GM10266 (cell line): ENCODE results near the gene BMP6.
"Not testable (repeated sequence)": the region's sequence is repeated elsewhere in the genome, so short reads cannot be mapped to it uniquely, and the experiment has no call there.

ENCODE experiments used
- DNase-seq: peaks from one replicate; pipeline ENCODE4 v3.0.0; 2012; ENCODE audit errors: extremely low spot score
- CTCF ChIP-seq: IDR thresholded peaks from 2 replicates; pipeline ENCODE4 v1.5.1; 2012; ENCODE audit warnings: mild to moderate bottlenecking, low read depth; ENCODE audit not compliant: control insufficient read depth, insufficient read depth; ENCODE audit errors: missing control alignments

Gene BMP6

DNA sequence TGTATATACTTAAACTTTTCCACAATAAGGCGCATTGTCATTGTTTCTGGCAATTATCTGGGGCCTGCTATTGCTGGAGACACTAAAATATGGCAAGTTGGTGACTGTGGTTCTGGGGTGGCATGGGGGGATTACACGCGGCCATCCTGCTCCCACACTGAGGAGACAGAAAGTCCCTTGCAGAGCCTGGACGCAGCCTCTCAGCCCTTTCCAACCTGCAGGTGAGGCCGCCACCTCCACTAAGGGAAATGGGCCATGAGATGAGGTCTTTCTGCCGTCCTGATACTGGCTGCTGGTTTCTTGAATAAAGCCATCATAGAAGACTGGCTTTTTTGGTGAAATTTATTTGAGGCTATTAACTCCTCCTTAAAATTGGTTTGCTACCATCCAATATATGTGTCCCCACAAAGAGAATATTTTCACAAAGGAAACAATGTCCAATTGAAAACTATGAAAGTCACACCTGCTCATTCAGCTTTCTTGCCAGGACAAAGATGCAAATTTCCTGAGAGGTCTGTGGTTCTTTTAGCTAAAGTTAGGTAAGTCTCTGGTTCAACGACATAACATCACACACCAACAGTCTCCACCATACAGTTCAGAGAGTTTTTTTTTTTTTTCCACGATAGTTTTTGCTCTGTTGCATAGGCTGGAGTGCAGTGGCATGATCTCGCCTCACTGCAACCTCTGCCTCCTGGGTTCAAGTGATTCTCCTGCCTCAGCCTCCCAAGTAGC lies 171.7 kb downstream of the BMP6 start:
- DNase-seq = peak; percentile 44
- no peak for TF ChIP-seq CTCF

DNA sequence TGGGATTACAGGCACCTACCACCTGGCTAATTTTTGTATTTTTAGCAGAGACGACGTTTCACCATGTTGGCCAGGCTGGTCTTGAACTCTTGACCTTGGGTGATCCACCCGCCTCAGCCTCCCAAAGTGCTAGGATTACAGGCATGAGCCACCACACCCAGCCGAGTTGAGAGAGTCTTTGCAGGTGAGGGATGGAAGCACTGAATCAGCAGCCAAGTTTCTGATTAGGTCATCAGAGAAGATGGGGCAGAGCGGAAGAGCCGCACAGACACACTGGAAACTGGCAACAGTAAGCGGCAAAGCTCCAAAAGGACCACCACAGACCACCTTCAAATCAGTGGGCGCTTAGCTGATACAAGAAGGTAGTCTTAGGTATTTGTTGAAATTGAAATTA lies 172.3 kb downstream of the BMP6 start:
- not testable (repeated sequence) for DNase-seq

GRCh38 chr6:7899101-7899888 lies 173.4 kb downstream of the BMP6 start:
- no peak for DNase-seq
- peak; percentile 52 for TF ChIP-seq CTCF

DNA sequence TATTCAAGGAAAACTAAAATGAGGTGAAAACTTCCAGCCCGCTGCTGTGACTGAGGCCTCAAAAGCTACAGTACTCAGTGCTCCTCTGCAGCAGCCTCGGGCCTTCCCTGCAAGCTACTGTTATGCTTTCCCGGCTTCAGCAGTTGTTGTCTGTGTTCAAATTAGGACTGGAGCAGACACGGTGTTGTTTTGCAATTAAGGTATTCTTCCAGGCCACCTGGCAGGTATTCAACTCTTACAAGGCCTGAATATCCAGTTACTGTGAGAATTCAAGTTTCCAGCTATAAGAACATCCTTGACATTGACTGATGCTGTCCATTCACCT lies 174.0 kb downstream of the BMP6 start:
- no peak for TF ChIP-seq CTCF
- no peak for DNase-seq

GRCh38 chr6:7900621-7901020 lies 174.7 kb downstream of the BMP6 start:
- TF ChIP-seq CTCF = no peak
- no peak for DNase-seq

- no peak for DNase-seq
- TF ChIP-seq CTCF = no peak
These were observed 175.2 kb downstream of the BMP6 start for GRCh38 chr6:7901056-7901455.

GRCh38 chr6:7901780-7902179 lies 175.9 kb downstream of the BMP6 start:
- TF ChIP-seq CTCF = no peak
- DNase-seq = no peak
